GM23338 (cell line): ENCODE measurements around the gene MTMR3. TPM values are rescaled to one million over a fixed set of nuclear protein-coding genes. Genes with fewer than 3 reads are reported as not detected.

Experiments
- ATAC-seq: fragments of 200-7000 bp; cut with Tn5 transposase; 3 replicates; pipeline ENCODE4 v1.9.1; 2020
- DNase-seq: peaks from one replicate; pipeline ENCODE4 v3.0.0-alpha.2; 2015; ENCODE audit warnings: low spot score
- H2AFZ ChIP-seq: fragments of 200-600 bp; sonication (generic); 2 replicates; pipeline ENCODE4 v1.8.0; 2016; ENCODE audit warnings: antibody characterized with exemption, mild to moderate bottlenecking, moderate library complexity
- H3F3A ChIP-seq: fragments of 200-600 bp; sonication (generic); replicated peaks from 2 replicates; pipeline ENCODE4 v1.8.0; 2017; ENCODE audit warnings: antibody characterized with exemption, mixed run types, low read depth
- H3K27ac ChIP-seq: fragments of 200-600 bp; sonication (generic); 2 replicates; pipeline ENCODE4 v1.6.1; 2016; ENCODE audit warnings: low read depth
- H3K27me3 ChIP-seq: fragments of 200-600 bp; sonication (generic); 2 replicates; pipeline ENCODE4 v1.8.0; 2016; ENCODE audit warnings: mild to moderate bottlenecking, mixed run types, moderate library complexity; ENCODE audit not compliant: insufficient read depth
- H3K36me3 ChIP-seq: fragments of 200-600 bp; sonication (generic); 2 replicates; pipeline ENCODE4 v1.8.0; 2016; ENCODE audit warnings: mild to moderate bottlenecking; ENCODE audit not compliant: insufficient read depth
- H3K4me1 ChIP-seq: fragments of 200-600 bp; sonication (generic); 2 replicates; pipeline ENCODE4 v1.8.0; 2016; ENCODE audit warnings: mild to moderate bottlenecking, moderate library complexity; ENCODE audit not compliant: insufficient read depth
- H3K4me2 ChIP-seq: fragments of 200-600 bp; sonication (generic); 2 replicates; pipeline ENCODE4 v1.7.1; 2017; ENCODE audit warnings: mixed run types
- H3K4me3 ChIP-seq: fragments of 200-600 bp; sonication (generic); 2 replicates; pipeline ENCODE4 v1.6.1; 2016; ENCODE audit warnings: mixed run types
- H3K79me2 ChIP-seq: fragments of 200-600 bp; sonication (generic); replicated peaks from 2 replicates; pipeline ENCODE4 v1.8.0; 2017; ENCODE audit warnings: mild to moderate bottlenecking; ENCODE audit not compliant: insufficient read depth
- H3K9me2 ChIP-seq: fragments of 200-600 bp; sonication (generic); 2 replicates; pipeline ENCODE4 v1.8.0; 2017; ENCODE audit not compliant: insufficient read depth
- H4K20me1 ChIP-seq: fragments of 200-600 bp; sonication (generic); replicated peaks from 2 replicates; pipeline ENCODE4 v1.8.0; 2017; ENCODE audit warnings: mild to moderate bottlenecking; ENCODE audit not compliant: insufficient read depth
- H3K27ac Mint-ChIP-seq: 2 replicates; pipeline ENCODE4 v1.8.0; 2020; ENCODE audit warnings: inconsistent platforms, mild to moderate bottlenecking, moderate library complexity, mixed read lengths
- H3K27me3 Mint-ChIP-seq: 3 replicates; pipeline ENCODE4 v1.8.0; 2022; ENCODE audit warnings: low read depth, mild to moderate bottlenecking, moderate library complexity, mixed read lengths, inconsistent platforms; ENCODE audit not compliant: insufficient read depth, poor library complexity
- H3K36me3 Mint-ChIP-seq: 3 replicates; pipeline ENCODE4 v1.8.0; 2021; ENCODE audit warnings: low read depth, mild to moderate bottlenecking, inconsistent platforms, moderate library complexity, mixed read lengths
- H3K4me1 Mint-ChIP-seq: 3 replicates; pipeline ENCODE4 v1.8.0; 2020; ENCODE audit warnings: mild to moderate bottlenecking, inconsistent platforms, mixed read lengths
- H3K4me3 Mint-ChIP-seq: 3 replicates; pipeline ENCODE4 v1.8.0; 2021; ENCODE audit warnings: moderate library complexity, mild to moderate bottlenecking, inconsistent platforms, mixed read lengths
- H3K9me3 Mint-ChIP-seq: 3 replicates; pipeline ENCODE4 v1.8.0; 2020; ENCODE audit warnings: moderate library complexity, mild to moderate bottlenecking, inconsistent platforms, mixed read lengths
- CREB1 ChIP-seq: fragments of 250-450 bp; sonication (Bioruptor Pico); IDR thresholded peaks from 2 replicates; pipeline ENCODE4 v1.5.0; 2020; ENCODE audit warnings: low read depth, mild to moderate bottlenecking, moderate library complexity
- EZH2 ChIP-seq: fragments of 200-600 bp; sonication (generic); IDR thresholded peaks from one replicate; pipeline ENCODE4 v1.8.0; 2017; ENCODE audit warnings: antibody characterized with exemption, mild to moderate bottlenecking, low read depth; ENCODE audit not compliant: unreplicated experiment
- NANOG ChIP-seq: IDR thresholded peaks from 2 replicates; pipeline ENCODE4 v1.6.1; 2016; ENCODE audit warnings: antibody characterized with exemption, borderline replicate concordance
- STAT1 ChIP-seq: IDR thresholded peaks from one replicate; pipeline ENCODE4 v1.6.1; 2016; ENCODE audit warnings: antibody characterized with exemption; ENCODE audit not compliant: unreplicated experiment
- ZNF114 ChIP-seq: fragments of 250-450 bp; sonication (Bioruptor Pico); IDR thresholded peaks from 2 replicates; pipeline ENCODE4 v1.5.0; 2020; ENCODE audit warnings: mild to moderate bottlenecking, moderate library complexity
- ZNF331 ChIP-seq: fragments of 250-450 bp; sonication (Bioruptor Pico); IDR thresholded peaks from 2 replicates; pipeline ENCODE4 v1.5.0; 2020; ENCODE audit warnings: low read depth, mild to moderate bottlenecking, moderate library complexity
- polyA plus RNA-seq: library from polyadenylated mRNA; unstranded; fragments of >200 nt; fragmentation: Nextera tagmentation; extraction: Ambion mirVana; gene quantifications from 2 replicates; pipeline ENCODE4 v1.2.1, GENCODE V29; 2016
- total RNA-seq: library from RNA; depleted of rRNA; stranded (reverse); fragments of >200 nt; shearing (Covaris generic); gene quantifications from 2 replicates; pipeline ENCODE4 v1.2.3, GENCODE V29; 2014
- TF ChIP-seq, protein P1 (sequence below): fragments of 250-450 bp; sonication (Bioruptor Pico); IDR thresholded peaks from 2 replicates; pipeline ENCODE4 v1.5.0; 2020; ENCODE audit warnings: mild to moderate bottlenecking, moderate library complexity
- TF ChIP-seq, protein P2 (sequence below), 2 experiments: fragments of 200-600 bp in 1 of 2; sonication (generic) in 1 of 2; conservative IDR thresholded peaks; 2 replicates each; pipeline versions ENCODE4 v1.5.1 to v1.6.1; 2016 to 2017; ENCODE audit warnings: antibody characterized with exemption in 2 of 2, low read depth in 2 of 2, mild to moderate bottlenecking in 2 of 2, moderate library complexity in 1 of 2
- TF ChIP-seq, protein P3 (sequence below): IDR thresholded peaks from 2 replicates; pipeline ENCODE4 v1.6.1; 2016; ENCODE audit warnings: antibody characterized with exemption

MTMR3 gene
- total and polyA plus RNA-seq, 2 experiments from 2014 or later: 5.2 to 27.4 TPM

DNA sequence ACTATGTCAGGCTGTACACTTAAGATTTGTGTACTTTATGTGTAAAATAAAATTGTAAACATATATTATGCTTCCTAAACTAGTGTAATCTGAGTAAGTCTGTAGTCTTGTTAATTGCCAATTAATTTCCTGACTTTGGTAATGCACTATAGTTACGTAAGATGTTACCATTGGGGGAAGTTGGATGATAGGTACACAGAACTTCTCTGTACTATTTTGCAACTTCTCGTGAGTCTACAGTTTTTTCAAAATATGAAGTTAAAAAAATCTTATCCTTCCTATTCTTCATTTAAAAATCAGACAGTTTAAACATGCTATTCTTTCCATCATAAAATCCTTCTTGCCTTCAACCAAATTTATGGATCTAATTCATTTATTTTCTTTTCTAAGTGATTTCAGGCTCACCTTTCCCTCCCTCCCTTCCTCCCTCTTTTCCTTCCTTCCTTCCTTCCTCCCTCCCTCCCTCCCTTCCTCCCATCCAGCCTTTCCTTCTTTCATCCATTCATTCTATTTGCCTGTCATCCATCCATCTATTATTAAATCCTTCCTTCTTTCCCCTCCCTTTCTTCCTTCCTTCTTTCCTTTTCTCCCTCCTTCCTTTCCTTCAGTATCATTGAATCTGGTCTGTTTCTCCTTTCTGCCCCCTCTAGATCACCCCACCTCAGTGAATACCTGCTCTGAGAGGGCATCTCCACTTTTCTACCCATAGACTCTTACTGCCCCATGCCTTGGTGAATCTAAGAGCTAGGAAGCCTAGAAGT, 22.8 kb upstream of the MTMR3 start (continued):
- TF ChIP-seq, protein P1, sequence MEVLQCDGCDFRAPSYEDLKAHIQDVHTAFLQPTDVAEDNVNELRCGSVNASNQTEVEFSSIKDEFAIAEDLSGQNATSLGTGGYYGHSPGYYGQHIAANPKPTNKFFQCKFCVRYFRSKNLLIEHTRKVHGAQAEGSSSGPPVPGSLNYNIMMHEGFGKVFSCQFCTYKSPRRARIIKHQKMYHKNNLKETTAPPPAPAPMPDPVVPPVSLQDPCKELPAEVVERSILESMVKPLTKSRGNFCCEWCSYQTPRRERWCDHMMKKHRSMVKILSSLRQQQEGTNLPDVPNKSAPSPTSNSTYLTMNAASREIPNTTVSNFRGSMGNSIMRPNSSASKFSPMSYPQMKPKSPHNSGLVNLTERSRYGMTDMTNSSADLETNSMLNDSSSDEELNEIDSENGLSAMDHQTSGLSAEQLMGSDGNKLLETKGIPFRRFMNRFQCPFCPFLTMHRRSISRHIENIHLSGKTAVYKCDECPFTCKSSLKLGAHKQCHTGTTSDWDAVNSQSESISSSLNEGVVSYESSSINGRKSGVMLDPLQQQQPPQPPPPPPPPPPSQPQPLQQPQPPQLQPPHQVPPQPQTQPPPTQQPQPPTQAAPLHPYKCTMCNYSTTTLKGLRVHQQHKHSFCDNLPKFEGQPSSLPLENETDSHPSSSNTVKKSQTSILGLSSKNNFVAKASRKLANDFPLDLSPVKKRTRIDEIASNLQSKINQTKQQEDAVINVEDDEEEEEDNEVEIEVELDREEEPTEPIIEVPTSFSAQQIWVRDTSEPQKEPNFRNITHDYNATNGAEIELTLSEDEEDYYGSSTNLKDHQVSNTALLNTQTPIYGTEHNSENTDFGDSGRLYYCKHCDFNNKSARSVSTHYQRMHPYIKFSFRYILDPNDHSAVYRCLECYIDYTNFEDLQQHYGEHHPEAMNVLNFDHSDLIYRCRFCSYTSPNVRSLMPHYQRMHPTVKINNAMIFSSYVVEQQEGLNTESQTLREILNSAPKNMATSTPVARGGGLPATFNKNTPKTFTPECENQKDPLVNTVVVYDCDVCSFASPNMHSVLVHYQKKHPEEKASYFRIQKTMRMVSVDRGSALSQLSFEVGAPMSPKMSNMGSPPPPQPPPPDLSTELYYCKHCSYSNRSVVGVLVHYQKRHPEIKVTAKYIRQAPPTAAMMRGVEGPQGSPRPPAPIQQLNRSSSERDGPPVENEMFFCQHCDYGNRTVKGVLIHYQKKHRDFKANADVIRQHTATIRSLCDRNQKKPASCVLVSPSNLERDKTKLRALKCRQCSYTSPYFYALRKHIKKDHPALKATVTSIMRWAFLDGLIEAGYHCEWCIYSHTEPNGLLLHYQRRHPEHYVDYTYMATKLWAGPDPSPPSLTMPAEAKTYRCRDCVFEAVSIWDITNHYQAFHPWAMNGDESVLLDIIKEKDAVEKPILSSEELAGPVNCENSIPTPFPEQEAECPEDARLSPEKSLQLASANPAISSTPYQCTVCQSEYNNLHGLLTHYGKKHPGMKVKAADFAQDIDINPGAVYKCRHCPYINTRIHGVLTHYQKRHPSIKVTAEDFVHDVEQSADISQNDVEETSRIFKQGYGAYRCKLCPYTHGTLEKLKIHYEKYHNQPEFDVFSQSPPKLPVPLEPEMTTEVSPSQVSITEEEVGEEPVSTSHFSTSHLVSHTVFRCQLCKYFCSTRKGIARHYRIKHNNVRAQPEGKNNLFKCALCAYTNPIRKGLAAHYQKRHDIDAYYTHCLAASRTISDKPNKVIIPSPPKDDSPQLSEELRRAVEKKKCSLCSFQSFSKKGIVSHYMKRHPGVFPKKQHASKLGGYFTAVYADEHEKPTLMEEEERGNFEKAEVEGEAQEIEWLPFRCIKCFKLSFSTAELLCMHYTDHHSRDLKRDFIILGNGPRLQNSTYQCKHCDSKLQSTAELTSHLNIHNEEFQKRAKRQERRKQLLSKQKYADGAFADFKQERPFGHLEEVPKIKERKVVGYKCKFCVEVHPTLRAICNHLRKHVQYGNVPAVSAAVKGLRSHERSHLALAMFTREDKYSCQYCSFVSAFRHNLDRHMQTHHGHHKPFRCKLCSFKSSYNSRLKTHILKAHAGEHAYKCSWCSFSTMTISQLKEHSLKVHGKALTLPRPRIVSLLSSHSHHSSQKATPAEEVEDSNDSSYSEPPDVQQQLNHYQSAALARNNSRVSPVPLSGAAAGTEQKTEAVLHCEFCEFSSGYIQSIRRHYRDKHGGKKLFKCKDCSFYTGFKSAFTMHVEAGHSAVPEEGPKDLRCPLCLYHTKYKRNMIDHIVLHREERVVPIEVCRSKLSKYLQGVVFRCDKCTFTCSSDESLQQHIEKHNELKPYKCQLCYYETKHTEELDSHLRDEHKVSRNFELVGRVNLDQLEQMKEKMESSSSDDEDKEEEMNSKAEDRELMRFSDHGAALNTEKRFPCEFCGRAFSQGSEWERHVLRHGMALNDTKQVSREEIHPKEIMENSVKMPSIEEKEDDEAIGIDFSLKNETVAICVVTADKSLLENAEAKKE (CRISPR knock-in tag): no peak
- TF ChIP-seq ZNF114 (CRISPR knock-in tag) (no peak), EZH2 (no peak), CREB1 (CRISPR knock-in tag) (no peak)
- TF ChIP-seq, protein P2, sequence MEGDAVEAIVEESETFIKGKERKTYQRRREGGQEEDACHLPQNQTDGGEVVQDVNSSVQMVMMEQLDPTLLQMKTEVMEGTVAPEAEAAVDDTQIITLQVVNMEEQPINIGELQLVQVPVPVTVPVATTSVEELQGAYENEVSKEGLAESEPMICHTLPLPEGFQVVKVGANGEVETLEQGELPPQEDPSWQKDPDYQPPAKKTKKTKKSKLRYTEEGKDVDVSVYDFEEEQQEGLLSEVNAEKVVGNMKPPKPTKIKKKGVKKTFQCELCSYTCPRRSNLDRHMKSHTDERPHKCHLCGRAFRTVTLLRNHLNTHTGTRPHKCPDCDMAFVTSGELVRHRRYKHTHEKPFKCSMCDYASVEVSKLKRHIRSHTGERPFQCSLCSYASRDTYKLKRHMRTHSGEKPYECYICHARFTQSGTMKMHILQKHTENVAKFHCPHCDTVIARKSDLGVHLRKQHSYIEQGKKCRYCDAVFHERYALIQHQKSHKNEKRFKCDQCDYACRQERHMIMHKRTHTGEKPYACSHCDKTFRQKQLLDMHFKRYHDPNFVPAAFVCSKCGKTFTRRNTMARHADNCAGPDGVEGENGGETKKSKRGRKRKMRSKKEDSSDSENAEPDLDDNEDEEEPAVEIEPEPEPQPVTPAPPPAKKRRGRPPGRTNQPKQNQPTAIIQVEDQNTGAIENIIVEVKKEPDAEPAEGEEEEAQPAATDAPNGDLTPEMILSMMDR (conservative IDR thresholded peaks at IDR 0.05; ENCODE audit: low read depth in 2 of 2): no peak

DNA sequence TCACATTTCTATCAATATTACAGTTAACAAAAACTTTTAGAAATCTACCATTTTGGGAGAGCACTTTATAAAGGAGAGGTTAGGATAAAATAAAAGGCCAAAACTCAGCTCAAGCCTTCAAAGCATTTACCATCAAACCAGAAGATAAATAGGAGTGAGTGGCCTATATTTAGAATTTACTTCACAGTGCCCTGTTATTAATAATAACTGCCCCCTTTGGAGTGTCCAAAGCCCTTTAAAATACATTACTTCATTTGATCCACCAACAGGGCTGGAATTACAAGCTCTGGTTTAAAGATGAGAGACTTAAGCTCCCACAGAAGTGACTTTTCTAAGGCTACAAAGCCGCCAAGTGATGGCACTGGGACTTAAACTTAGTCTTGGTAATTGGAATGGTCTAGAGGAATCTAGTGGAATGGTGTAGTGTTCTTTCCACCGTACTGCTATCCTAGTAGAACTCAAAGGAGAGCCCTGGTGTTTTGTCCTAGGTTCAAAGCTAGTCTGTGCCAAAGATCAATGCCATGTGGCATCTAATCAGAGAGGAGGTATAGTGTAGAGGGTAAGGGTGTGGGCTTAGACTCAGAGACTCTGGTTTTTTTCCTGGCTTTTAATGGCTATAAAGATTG, 21.2 kb upstream of the MTMR3 start:
- Mint-ChIP-seq H3K9me3 (no peaks in the 10 kb centered on the region; the same call in 2 of the 3 replicates), H3K27ac (no peak overlapping the region), H3K27me3 (peaks cover 2% of the 10 kb centered on the region), H3K36me3 (no peaks in the 10 kb centered on the region), H3K4me3 (no peak overlapping the region), H3K4me1 (no peaks in the 10 kb centered on the region)
- Histone ChIP-seq H3K27ac (no peak overlapping the region), H3K4me1 (no peaks in the 10 kb centered on the region), H3F3A (no peaks in the 10 kb centered on the region), H3K27me3 (no peaks in the 10 kb centered on the region), H2AFZ (0 out of 2 replicates have a peak overlapping the region, but pooled peaks have one; percentile 9), H4K20me1 (no peaks in the 10 kb centered on the region), H3K79me2 (no peaks in the 10 kb centered on the region), H3K4me2 (no peak overlapping the region), H3K36me3 (no peaks in the 10 kb centered on the region), H3K4me3 (no peak overlapping the region), H3K9me2 (no peaks in the 10 kb centered on the region)
- no peak for DNase-seq
- no peak for ATAC-seq
- TF ChIP-seq, protein P3, sequence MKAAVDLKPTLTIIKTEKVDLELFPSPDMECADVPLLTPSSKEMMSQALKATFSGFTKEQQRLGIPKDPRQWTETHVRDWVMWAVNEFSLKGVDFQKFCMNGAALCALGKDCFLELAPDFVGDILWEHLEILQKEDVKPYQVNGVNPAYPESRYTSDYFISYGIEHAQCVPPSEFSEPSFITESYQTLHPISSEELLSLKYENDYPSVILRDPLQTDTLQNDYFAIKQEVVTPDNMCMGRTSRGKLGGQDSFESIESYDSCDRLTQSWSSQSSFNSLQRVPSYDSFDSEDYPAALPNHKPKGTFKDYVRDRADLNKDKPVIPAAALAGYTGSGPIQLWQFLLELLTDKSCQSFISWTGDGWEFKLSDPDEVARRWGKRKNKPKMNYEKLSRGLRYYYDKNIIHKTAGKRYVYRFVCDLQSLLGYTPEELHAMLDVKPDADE: no peak
- no peak for TF ChIP-seq NANOG
- no peak for TF ChIP-seq ZNF331 (CRISPR knock-in tag)
- TF ChIP-seq STAT1: no peak
- no peak for TF ChIP-seq ZNF114 (CRISPR knock-in tag)
- no peak for TF ChIP-seq EZH2
